ENCODE measurements around the gene SGSM2.

GRCh38 chr17:2304931-2305330 is 32.4 kb upstream of the SGSM2 start:
- TF ChIP-seq CEBPB (IDR thresholded peaks at IDR 0.05) (no peak), CREB1 (IDR thresholded peaks at IDR 0.05; ENCODE audit: low read depth) (no peak)

Measured in Ishikawa (cell line).